HG02588 (cell line): ENCODE measurements around the gene SPATA31A1.
"Not testable (repeated sequence)": the region's sequence is repeated elsewhere in the genome, so short reads cannot be mapped to it uniquely, and the experiment has no call there.

ENCODE experiments used
- ATAC-seq: cut with Tn5 transposase; IDR thresholded peaks from one replicate; pipeline ENCODE4 v1.9.1; 2021; ENCODE audit warnings: mild to moderate bottlenecking, moderate library complexity; ENCODE audit not compliant: unreplicated experiment

SPATA31A1 gene

GRCh38 chr9:39355369-39355768 is at the start of gene SPATA31A1:
SPATA31A1 (plus strand) TSS chr9:39355669; CDS start chr9:39355731, 62 bp downstream.
- ATAC-seq = not testable (repeated sequence)

DNA sequence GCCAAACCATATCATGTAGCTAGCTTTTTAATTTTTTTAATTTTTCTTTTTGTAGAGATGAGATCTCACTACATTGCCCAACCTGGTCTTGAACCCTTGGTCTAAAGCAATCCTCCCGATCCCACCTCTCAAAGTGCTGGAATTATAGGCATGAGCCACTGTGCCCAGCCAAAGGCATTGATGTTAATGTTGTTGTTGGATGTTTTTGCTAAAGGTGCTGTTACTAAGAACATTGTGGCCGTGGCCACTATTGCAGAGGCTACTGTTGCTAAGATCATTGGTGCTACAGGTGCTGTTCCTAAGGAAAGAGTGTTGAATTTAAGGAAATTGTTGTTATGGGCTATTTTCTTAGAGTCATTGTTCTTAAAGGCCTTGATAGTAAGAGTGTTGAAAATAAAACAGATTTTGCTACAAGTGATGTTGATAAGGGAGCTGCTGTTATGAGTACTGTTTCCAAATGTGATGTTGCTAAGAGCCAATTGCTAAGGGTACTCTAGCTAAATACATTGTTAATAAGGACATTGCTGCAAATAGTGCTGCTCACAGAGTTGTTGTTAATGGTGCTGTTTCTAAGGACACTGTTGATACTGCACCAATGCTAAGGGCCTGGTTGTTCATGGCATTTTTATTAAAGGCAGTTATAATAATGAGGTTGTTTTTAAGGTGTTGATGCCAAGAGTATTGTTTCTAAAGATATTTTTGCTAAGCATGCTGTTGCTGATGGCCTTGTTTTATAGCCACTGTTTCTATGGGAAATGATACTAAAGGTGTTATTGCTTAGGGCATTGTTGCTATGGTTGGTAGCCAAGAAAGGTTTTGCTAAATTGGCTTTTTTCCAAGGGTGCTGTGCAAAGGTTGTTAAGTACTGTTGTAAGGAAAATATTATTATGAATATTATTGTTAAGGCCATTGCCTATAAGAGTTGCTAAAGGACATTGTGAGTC is 52.1 kb downstream of the SPATA31A1 start:
- not testable (repeated sequence) for ATAC-seq

GRCh38 chr9:39411254-39411940 is 55.9 kb downstream of the SPATA31A1 start:
- ATAC-seq = not testable (repeated sequence)
